Measurements from ENCODE around the gene ENDOV.

The ENDOV gene

DNA sequence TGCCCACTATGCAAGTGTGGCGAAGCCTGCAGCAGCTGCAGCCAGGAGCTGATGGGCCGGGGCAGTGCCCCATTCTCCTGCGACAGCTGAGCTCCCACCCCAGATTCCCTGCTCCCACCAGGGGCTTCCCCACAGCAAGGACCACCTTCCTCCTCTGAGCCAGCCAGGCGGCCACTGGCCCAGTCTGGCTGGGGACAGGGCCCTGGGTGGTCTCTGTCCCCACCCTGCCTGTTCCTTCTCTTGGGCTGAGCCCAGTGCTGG, 67.0 kb downstream of the ENDOV start:
- no CpG with 5 or more reads among the region's 4 CpGs for WGBS (ENCODE audit: insufficient coverage, insufficient read length)
- DNase-seq (ENCODE audit: low read depth, low spot score): no peak
- peaks cover 6% of the 10 kb centered on the region; the same call in 1 of the 2 replicates for H3K4me1 ChIP-seq (ENCODE audit: control insufficient read depth, insufficient read depth, low read length)
- peaks cover 39% of the 10 kb centered on the region for H3K27me3 ChIP-seq (ENCODE audit: control insufficient read depth, insufficient read depth, low read length)
- H3K36me3 ChIP-seq (ENCODE audit: control insufficient read depth, insufficient read depth, low read length): no peaks in the 10 kb centered on the region
- H3K9me3 ChIP-seq (ENCODE audit: control insufficient read depth, insufficient read depth, low read length): no peaks in the 10 kb centered on the region
- H3K4me3 ChIP-seq (ENCODE audit: low read length): no peak overlapping the region
- H3K27ac ChIP-seq (ENCODE audit: low read length): no peak overlapping the region

DNA sequence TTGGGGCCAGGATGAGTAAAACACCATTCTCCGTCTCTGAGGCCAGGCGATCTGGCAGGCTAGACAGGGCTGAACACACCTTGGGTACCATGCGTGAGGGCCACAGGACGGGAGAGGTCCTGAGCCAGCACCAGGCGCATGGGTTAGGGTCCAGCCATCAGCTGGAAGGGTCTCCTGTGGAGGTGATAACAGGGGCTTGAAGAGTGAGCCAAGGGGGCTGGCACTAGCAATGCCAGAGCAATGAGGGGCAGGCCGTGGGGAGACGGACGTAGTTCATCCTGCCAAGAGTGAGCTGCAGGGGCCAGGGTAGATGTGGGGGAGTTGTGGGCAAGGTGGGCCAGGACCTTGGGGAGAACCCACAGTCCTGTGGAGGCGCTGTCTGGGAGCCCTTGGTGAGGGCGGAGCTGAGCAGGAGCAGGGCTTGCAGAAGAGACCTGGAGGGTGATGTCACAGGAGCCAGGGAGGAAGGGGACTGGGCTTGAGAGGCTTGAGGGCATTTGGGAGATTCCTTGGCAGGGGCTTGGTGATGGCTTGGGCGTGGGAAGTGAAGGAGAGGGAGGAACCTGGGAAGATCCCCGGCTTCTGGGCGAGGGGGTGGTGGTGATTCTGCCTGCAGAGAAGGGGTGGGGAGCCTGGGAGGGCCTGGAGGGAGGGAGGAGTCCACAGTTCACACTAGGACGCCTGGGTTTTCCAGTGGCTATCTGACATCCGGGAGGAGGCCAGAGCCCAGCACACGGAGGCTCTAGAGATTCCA, 67.8 kb downstream of the ENDOV start:
- WGBS (ENCODE audit: insufficient coverage, insufficient read length): no CpG with 5 or more reads among the region's 16 CpGs
- no peak for DNase-seq (ENCODE audit: low read depth, low spot score)
- Histone ChIP-seq H3K4me3 (ENCODE audit: low read length) (no peak overlapping the region), H3K27ac (ENCODE audit: low read length) (no peak overlapping the region), H3K36me3 (ENCODE audit: control insufficient read depth, insufficient read depth, low read length) (no peaks in the 10 kb centered on the region), H3K27me3 (ENCODE audit: control insufficient read depth, insufficient read depth, low read length) (peaks cover 32% of the 10 kb centered on the region), H3K9me3 (ENCODE audit: control insufficient read depth, insufficient read depth, low read length) (no peaks in the 10 kb centered on the region), H3K4me1 (ENCODE audit: control insufficient read depth, insufficient read depth, low read length) (peaks cover 6% of the 10 kb centered on the region; the same call in 1 of the 2 replicates)

DNA sequence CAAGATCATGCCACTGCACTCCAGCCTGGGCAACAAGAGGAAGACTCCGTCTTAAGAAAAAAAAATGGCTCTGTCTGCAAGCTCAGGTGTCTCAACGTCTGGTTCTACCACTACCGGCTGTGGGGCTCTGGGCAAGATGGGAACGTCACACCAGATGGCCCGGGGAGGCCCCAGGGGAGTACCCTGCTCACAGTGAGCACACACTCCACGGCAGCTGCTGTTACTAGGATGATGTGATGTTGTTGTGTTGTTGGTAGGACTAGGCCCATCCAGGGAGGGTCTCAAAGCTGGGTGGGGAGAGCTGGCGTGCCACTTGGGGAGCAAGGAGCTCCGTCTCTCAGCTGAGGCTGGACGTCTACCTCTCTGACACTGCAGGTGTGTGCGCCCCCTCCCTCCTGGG, 70.9 kb downstream of the ENDOV start:
- H3K4me1 ChIP-seq (ENCODE audit: control insufficient read depth, insufficient read depth, low read length): peaks cover 3% of the 10 kb centered on the region; the same call in 1 of the 2 replicates
- H3K27me3 ChIP-seq (ENCODE audit: control insufficient read depth, insufficient read depth, low read length): peaks cover 4% of the 10 kb centered on the region
- no peaks in the 10 kb centered on the region for H3K36me3 ChIP-seq (ENCODE audit: control insufficient read depth, insufficient read depth, low read length)
- no peak for DNase-seq (ENCODE audit: low read depth, low spot score)
- no peaks in the 10 kb centered on the region for H3K9me3 ChIP-seq (ENCODE audit: control insufficient read depth, insufficient read depth, low read length)
- no CpG with 5 or more reads among the region's 10 CpGs for WGBS (ENCODE audit: insufficient coverage, insufficient read length)
- no peak overlapping the region for H3K27ac ChIP-seq (ENCODE audit: low read length)
- no peak overlapping the region for H3K4me3 ChIP-seq (ENCODE audit: low read length)

DNA sequence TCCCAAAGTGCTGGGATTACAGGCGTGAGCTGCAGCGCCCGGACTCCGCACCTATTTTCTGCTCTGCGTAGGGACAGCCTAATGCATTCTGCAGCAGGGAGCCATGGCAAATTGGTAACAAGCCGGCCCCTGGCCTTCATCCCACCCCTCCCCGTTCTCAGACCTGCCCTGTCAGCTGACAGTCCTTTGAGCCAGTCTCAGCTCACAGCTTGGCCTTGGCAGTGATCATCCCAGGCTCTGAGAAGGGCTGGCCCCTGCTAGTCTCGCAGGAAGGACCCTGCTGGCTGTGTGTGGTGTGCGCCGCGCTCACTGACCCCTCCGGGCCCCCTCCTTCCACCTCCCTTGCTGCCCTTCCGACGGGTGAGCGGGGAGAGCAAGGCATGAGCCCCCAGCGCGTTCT, 71.7 kb downstream of the ENDOV start:
- Histone ChIP-seq H3K4me1 (ENCODE audit: control insufficient read depth, insufficient read depth, low read length) (peaks cover 3% of the 10 kb centered on the region), H3K4me3 (ENCODE audit: low read length) (no peak overlapping the region), H3K27ac (ENCODE audit: low read length) (no peak overlapping the region), H3K9me3 (ENCODE audit: control insufficient read depth, insufficient read depth, low read length) (no peaks in the 10 kb centered on the region), H3K36me3 (ENCODE audit: control insufficient read depth, insufficient read depth, low read length) (no peaks in the 10 kb centered on the region), H3K27me3 (ENCODE audit: control insufficient read depth, insufficient read depth, low read length) (no peaks in the 10 kb centered on the region; the same call in 1 of the 2 replicates)
- WGBS (ENCODE audit: insufficient coverage, insufficient read length): no CpG with 5 or more reads among the region's 17 CpGs
- no peak for DNase-seq (ENCODE audit: low read depth, low spot score)

DNA sequence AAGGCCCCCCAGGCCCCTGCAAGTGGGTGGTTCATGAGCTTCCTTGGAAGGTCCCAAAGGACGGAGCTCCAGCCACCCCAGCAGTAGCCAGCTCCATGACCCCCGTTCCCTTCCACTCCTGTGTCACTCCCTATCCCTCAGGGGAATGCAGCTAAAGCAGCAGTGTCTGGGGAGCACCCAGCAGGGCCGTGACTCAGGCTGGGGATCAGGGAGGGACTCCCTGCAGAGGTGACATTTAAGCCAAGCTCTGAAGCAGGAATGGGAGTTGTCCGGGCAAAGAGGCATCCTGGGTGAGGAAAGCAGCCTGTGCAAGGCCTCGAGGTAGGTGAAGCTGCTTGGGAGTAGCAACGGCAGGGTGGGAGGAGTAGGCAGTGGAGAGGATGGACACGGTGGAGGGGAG, 72.5 kb downstream of the ENDOV start:
- Histone ChIP-seq H3K27ac (ENCODE audit: low read length) (no peak overlapping the region), H3K27me3 (ENCODE audit: control insufficient read depth, insufficient read depth, low read length) (no peaks in the 10 kb centered on the region), H3K36me3 (ENCODE audit: control insufficient read depth, insufficient read depth, low read length) (no peaks in the 10 kb centered on the region), H3K9me3 (ENCODE audit: control insufficient read depth, insufficient read depth, low read length) (no peaks in the 10 kb centered on the region), H3K4me3 (ENCODE audit: low read length) (no peak overlapping the region), H3K4me1 (ENCODE audit: control insufficient read depth, insufficient read depth, low read length) (no peaks in the 10 kb centered on the region; the same call in none of the 2 replicates)
- no peak for DNase-seq (ENCODE audit: low read depth, low spot score)
- no CpG with 5 or more reads among the region's 7 CpGs for WGBS (ENCODE audit: insufficient coverage, insufficient read length)

Measured in iPS DF 6.9 (cell line).